SK-N-SH (cell line): ENCODE measurements around the gene ELAVL2. TPM values are rescaled to one million over a fixed set of nuclear protein-coding genes. Genes with fewer than 3 reads are reported as not detected.

Source experiments
- CTCF ChIA-PET: fragments of 300-600, 350-600 bp; formaldehyde crosslinking; extraction: SDS; loops from one replicate; lab custom pipeline; 2021; lab: Yijun Ruan, JAX
- POLR2A ChIA-PET: fragments of 350-600 bp; sonication (Branson Sonifier 250); formaldehyde crosslinking; extraction: SDS; loops from one replicate; lab custom pipeline; 2020; ENCODE audit warnings: antibody characterized with exemption, inconsistent platforms; lab: Yijun Ruan, JAX
- DNase-seq: peaks from one replicate; pipeline ENCODE4 v3.0.0; 2012
- H2AFZ ChIP-seq: fragments of 200-600 bp; sonication (generic); 2 replicates; pipeline ENCODE4 v1.8.1; 2016; ENCODE audit warnings: antibody characterized with exemption, mild to moderate bottlenecking, low read depth
- H3F3A ChIP-seq: fragments of 200-600 bp; sonication (generic); replicated peaks from 2 replicates; pipeline ENCODE3; 2016; ENCODE audit warnings: antibody characterized with exemption, mild to moderate bottlenecking; ENCODE audit not compliant: insufficient read depth
- H3K27ac ChIP-seq, 2 experiments: fragments of 200-500 bp in 1 of 2; fragments of 200-600 bp in 1 of 2; sonication (Bioruptor generic) in 1 of 2; sonication (generic), shearing (Covaris generic) in 1 of 2; 2 replicates each; pipeline versions ENCODE4 v1.5.1 to v1.6.1; 2014 to 2016; ENCODE audit warnings: low read depth in 2 of 2, inconsistent platforms in 1 of 2, low read length in 1 of 2, mild to moderate bottlenecking in 1 of 2, mixed read lengths in 1 of 2
- H3K27me3 ChIP-seq: fragments of 200-600 bp; sonication (generic), shearing (Covaris generic); 2 replicates; pipeline ENCODE4 v1.6.1; 2016; ENCODE audit warnings: mixed run types; ENCODE audit not compliant: insufficient read depth
- H3K36me3 ChIP-seq, 2 experiments: fragments of 200-500 bp in 1 of 2; fragments of 200-600 bp in 1 of 2; sonication (Bioruptor generic) in 1 of 2; sonication (generic) in 1 of 2; replicated peaks in 1 of 2; 2 replicates each; pipeline versions ENCODE3 to v1.5.1; 2014 to 2016; ENCODE audit warnings: low read length in 1 of 2, mild to moderate bottlenecking in 1 of 2; ENCODE audit not compliant: insufficient read depth in 2 of 2, control insufficient read depth in 1 of 2
- H3K4me1 ChIP-seq, 2 experiments: fragments of 200-500 bp in 1 of 2; fragments of 200-600 bp in 1 of 2; sonication (Bioruptor generic) in 1 of 2; sonication (generic), shearing (Covaris generic) in 1 of 2; 2 replicates each; pipeline versions ENCODE4 v1.5.1 to v1.6.1; 2014 to 2016; ENCODE audit warnings: low read depth in 1 of 2, low read length in 1 of 2, mixed run types in 1 of 2; ENCODE audit not compliant: insufficient read depth in 2 of 2, control insufficient read depth in 1 of 2
- H3K4me2 ChIP-seq: fragments of 200-600 bp; sonication (generic), shearing (Covaris generic); 2 replicates; pipeline ENCODE4 v1.6.1; 2017; ENCODE audit warnings: mixed run types
- H3K4me3 ChIP-seq, 2 experiments: fragments of 200-500 bp in 1 of 2; fragments of 200-600 bp in 1 of 2; sonication (Bioruptor generic) in 1 of 2; sonication (generic), shearing (Covaris generic) in 1 of 2; 2 replicates each; pipeline versions ENCODE4 v1.5.1 to v1.8.1; 2014 to 2016; ENCODE audit warnings: low read depth in 2 of 2, inconsistent platforms in 1 of 2, low read length in 1 of 2, mild to moderate bottlenecking in 1 of 2, mixed read lengths in 1 of 2, moderate library complexity in 1 of 2
- H3K79me2 ChIP-seq: fragments of 200-600 bp; sonication (generic); 2 replicates; pipeline ENCODE4 v1.8.1; 2017; ENCODE audit warnings: mild to moderate bottlenecking; ENCODE audit not compliant: insufficient read depth
- H3K9ac ChIP-seq: fragments of 200-600 bp; sonication (generic); 2 replicates; pipeline ENCODE4 v1.6.1; 2017; ENCODE audit warnings: mixed run types
- H3K9me2 ChIP-seq: fragments of 200-600 bp; sonication (generic); 2 replicates; pipeline ENCODE4 v1.6.1; 2017; ENCODE audit warnings: mixed run types
- H3K9me3 ChIP-seq: fragments of 200-600 bp; sonication (generic); 2 replicates; pipeline ENCODE4 v1.6.1; 2017; ENCODE audit warnings: mixed run types, mild to moderate bottlenecking, moderate library complexity
- H4K20me1 ChIP-seq: fragments of 200-600 bp; sonication (generic); 2 replicates; pipeline ENCODE4 v1.6.1; 2017; ENCODE audit warnings: mild to moderate bottlenecking, mixed run types; ENCODE audit not compliant: insufficient read depth
- CHD2 ChIP-seq: fragments of 150-350 bp; IDR thresholded peaks from 2 replicates; pipeline ENCODE4 v1.6.1; 2018; ENCODE audit warnings: low read length; ENCODE audit not compliant: partially characterized antibody
- FOXJ3 ChIP-seq: sonication (generic); formaldehyde crosslinking; IDR thresholded peaks from 2 replicates; pipeline ENCODE4 v1.5.1; 2020; ENCODE audit warnings: mild to moderate bottlenecking, missing genetic modification reagents
- GATA2 ChIP-seq: sonication (generic); formaldehyde crosslinking; IDR thresholded peaks from 2 replicates; pipeline ENCODE4 v1.5.0; 2020; ENCODE audit warnings: mild to moderate bottlenecking, missing genetic modification reagents
- IRF3 ChIP-seq: fragments of 150-350 bp; IDR thresholded peaks from 2 replicates; pipeline ENCODE4 v1.6.1; 2016; ENCODE audit warnings: mild to moderate bottlenecking, low read depth, low read length
- MXI1 ChIP-seq: IDR thresholded peaks from 2 replicates; pipeline ENCODE4 v1.6.1; 2012; ENCODE audit warnings: mild to moderate bottlenecking, low read depth, low read length, improper control_type of control experiment
- RAD21 ChIP-seq: IDR thresholded peaks from 2 replicates; pipeline ENCODE4 v1.6.1; 2012; ENCODE audit warnings: mild to moderate bottlenecking, low read length
- RFX5 ChIP-seq: IDR thresholded peaks from 2 replicates; pipeline ENCODE4 v1.6.1; 2012; ENCODE audit warnings: mild to moderate bottlenecking, improper control_type of control experiment, low read length
- SMC3 ChIP-seq: IDR thresholded peaks from 2 replicates; pipeline ENCODE4 v1.6.1; 2012; ENCODE audit warnings: low read depth, low read length, improper control_type of control experiment
- TEAD4 ChIP-seq: IDR thresholded peaks from 2 replicates; pipeline ENCODE4 v1.4.0; 2012; ENCODE audit warnings: mild to moderate bottlenecking, borderline replicate concordance; ENCODE audit not compliant: insufficient read depth
- WGBS: methylation state at CpG from one replicate; pipeline ENCODE4 v1.1.6; 2017; ENCODE audit warnings: low lambda C conversion rate; 5-methylcytosine and 5-hydroxymethylcytosine counted together
- polyA plus RNA-seq, 3 experiments: library from polyadenylated mRNA; depleted of rRNA; stranded (reverse); fragments of >200 nt; gene quantifications; 2 replicates each; pipeline ENCODE4 v1.2.3, GENCODE V29; 2012
- TF ChIP-seq, protein P1 (sequence below): IDR thresholded peaks from 2 replicates; pipeline ENCODE4 v1.4.0; 2012; ENCODE audit warnings: low read depth, borderline replicate concordance

Gene ELAVL2
- polyA plus RNA-seq, 1 of the 3 experiments (the other 2 are of a cell fraction), result 0.15 TPM

DNA sequence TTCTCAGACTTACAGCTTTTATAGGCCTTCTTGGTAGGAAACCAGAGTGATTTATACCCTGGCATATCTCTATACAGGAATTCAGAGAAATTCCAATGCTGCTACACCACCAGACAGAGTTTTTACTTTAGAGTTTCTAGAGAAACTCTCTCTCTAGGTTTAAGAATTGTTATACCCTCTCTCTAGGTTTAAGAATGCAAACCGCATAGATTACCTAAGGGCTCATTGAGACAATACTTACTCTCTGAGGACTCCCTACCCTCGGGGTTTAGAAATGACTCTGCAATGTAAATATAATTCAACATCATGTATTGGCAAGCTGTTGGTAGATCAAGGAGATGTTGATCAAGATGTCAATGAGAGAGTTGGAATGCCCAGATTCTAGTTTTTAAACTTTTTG is 15.3 kb upstream of the ELAVL2 start:
- ChIA-PET CTCF (no interaction called here), POLR2A (no interaction called here)
- no peaks in the 10 kb centered on the region for H3K4me1 ChIP-seq
- no peaks in the 10 kb centered on the region for H3K36me3 ChIP-seq
- TF ChIP-seq SMC3, result no peak
- no peak for TF ChIP-seq TEAD4
- TF ChIP-seq GATA2 (CRISPR knock-in tag), result no peak
- WGBS, result 44% methylated on average over 2 of the region's 2 CpGs
- H3K9ac ChIP-seq, result no peak overlapping the region
- H2AFZ ChIP-seq, result no peak overlapping the region
- no peaks in the 10 kb centered on the region for H4K20me1 ChIP-seq
- no peak overlapping the region for H3K4me3 ChIP-seq
- no peak for DNase-seq
- no peaks in the 10 kb centered on the region for H3K79me2 ChIP-seq
- H3F3A ChIP-seq, result no peaks in the 10 kb centered on the region
- H3K4me2 ChIP-seq, result no peak overlapping the region
- no peak overlapping the region for H3K27ac ChIP-seq
- H3K9me3 ChIP-seq, result no peaks in the 10 kb centered on the region
- no peaks in the 10 kb centered on the region for H3K9me2 ChIP-seq
- H3K27me3 ChIP-seq, result no peaks in the 10 kb centered on the region

- no peak overlapping the region for H3K4me2 ChIP-seq
- no peak overlapping the region for H2AFZ ChIP-seq
- ChIA-PET POLR2A (no interaction called here), CTCF (no interaction called here)
- H3K27me3 ChIP-seq, result no peaks in the 10 kb centered on the region
- no peaks in the 10 kb centered on the region for H3K9me2 ChIP-seq
- no peaks in the 10 kb centered on the region for H3K9me3 ChIP-seq
- H3K4me3 ChIP-seq, result no peak overlapping the region
- no peaks in the 10 kb centered on the region for H3F3A ChIP-seq
- no peak overlapping the region for H3K9ac ChIP-seq
- H3K4me1 ChIP-seq, result no peaks in the 10 kb centered on the region
- TF ChIP-seq CHD2 (no peak), RAD21 (no peak), IRF3 (no peak), RFX5 (no peak), MXI1 (no peak), FOXJ3 (CRISPR knock-in tag) (no peak)
- TF ChIP-seq, protein P1, sequence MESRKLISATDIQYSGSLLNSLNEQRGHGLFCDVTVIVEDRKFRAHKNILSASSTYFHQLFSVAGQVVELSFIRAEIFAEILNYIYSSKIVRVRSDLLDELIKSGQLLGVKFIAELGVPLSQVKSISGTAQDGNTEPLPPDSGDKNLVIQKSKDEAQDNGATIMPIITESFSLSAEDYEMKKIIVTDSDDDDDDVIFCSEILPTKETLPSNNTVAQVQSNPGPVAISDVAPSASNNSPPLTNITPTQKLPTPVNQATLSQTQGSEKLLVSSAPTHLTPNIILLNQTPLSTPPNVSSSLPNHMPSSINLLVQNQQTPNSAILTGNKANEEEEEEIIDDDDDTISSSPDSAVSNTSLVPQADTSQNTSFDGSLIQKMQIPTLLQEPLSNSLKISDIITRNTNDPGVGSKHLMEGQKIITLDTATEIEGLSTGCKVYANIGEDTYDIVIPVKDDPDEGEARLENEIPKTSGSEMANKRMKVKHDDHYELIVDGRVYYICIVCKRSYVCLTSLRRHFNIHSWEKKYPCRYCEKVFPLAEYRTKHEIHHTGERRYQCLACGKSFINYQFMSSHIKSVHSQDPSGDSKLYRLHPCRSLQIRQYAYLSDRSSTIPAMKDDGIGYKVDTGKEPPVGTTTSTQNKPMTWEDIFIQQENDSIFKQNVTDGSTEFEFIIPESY, result no peak
- TF ChIP-seq, all 33 proteins: peak for 0
- Histone ChIP-seq H4K20me1 (no peaks in the 10 kb centered on the region), H3K27ac (no peak overlapping the region), H3K36me3 (no peaks in the 10 kb centered on the region), H3K79me2 (no peaks in the 10 kb centered on the region)
- WGBS, result 42% methylated on average over 5 of the region's 5 CpGs
- no peak for DNase-seq
These were observed 11.0 kb upstream of the ELAVL2 start for GRCh38 chr9:23837038-23837437.
